ENCODE results near the gene STK17B. TPM values are rescaled to one million over a fixed set of nuclear protein-coding genes. Genes with fewer than 3 reads are reported as not detected.

The STK17B gene
- total RNA-seq, 4 donors from 2014 or later = 6.9 to 24.2 (median 9.4) TPM

DNA sequence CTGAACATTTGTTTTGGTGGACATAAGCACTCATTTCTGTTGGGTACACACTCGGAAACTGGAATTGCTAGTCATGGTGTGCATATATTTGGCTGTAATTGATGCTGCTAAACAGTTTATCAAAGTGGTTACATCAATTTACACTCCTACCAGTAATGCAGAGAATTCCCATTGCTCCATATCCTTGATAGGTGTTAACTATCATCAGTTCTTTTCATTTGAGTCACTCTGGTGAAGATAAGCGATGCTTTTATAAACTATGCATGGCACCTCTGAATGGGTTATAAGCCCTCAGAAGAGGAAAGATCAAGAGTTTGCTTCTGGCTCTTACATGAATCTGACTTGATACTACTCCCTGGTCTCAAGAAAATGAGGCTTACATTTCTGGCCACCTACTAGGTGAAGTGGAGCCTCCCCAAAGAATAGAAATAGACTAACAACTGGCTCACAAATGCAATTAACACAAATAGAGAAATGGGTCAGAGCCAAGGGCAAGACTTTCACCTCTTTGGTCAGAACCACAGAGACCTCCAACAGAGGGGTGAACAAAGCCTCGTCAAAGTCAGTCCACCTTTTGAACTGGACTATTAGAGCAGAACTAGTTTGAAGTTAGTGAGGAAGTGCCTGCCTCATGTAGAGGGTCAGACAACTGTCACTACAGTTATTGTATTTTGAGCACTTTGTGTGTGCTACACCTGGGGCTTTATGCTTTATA lies 15.0 kb upstream of the STK17B start:
- H3K36me3 ChIP-seq = no peaks in the 10 kb centered on the region
- H3K4me1 ChIP-seq = no peaks in the 10 kb centered on the region
- no peaks in the 10 kb centered on the region for H3K9me3 ChIP-seq
- TF ChIP-seq, protein P1, sequence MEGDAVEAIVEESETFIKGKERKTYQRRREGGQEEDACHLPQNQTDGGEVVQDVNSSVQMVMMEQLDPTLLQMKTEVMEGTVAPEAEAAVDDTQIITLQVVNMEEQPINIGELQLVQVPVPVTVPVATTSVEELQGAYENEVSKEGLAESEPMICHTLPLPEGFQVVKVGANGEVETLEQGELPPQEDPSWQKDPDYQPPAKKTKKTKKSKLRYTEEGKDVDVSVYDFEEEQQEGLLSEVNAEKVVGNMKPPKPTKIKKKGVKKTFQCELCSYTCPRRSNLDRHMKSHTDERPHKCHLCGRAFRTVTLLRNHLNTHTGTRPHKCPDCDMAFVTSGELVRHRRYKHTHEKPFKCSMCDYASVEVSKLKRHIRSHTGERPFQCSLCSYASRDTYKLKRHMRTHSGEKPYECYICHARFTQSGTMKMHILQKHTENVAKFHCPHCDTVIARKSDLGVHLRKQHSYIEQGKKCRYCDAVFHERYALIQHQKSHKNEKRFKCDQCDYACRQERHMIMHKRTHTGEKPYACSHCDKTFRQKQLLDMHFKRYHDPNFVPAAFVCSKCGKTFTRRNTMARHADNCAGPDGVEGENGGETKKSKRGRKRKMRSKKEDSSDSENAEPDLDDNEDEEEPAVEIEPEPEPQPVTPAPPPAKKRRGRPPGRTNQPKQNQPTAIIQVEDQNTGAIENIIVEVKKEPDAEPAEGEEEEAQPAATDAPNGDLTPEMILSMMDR (IDR thresholded peaks at IDR 0.05) = no peak
- TF ChIP-seq POLR2A (IDR thresholded peaks at IDR 0.05; ENCODE audit: low read depth) (no peak), EP300 (IDR thresholded peaks at IDR 0.05) (no peak), POLR2AphosphoS5 (IDR thresholded peaks at IDR 0.05) (no peak)
- no peak overlapping the region for H3K4me3 ChIP-seq
- intact Hi-C loops (cut with DNase I) = no loop called here
- H3K27ac ChIP-seq (replicated peaks in 1 of 4) = no peak overlapping the region
- H3K27me3 ChIP-seq = no peaks in the 10 kb centered on the region
- WGBS = 88% methylated on average over 3 of the region's 3 CpGs
- DNase-seq (ENCODE audit: extremely low spot score) = no peak

DNA sequence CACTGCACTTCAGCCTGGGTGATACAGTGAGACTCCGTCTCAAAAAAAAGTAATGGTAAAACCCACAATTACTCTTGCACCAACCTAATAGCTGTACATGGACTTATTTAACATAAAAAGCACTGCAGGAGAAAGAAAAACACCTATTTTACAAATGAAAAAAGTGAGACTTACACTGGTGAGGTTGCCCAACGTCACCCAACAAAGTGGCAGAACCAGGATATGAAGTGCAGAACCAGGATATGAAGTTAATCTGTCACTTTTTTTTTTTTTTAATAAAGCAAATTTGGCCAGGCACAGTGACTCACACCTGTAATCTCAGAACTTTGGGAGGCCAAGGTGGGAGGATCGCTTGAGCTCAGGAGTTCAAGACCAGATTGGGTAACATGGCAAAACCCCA lies 13.5 kb upstream of the STK17B start:
- no peaks in the 10 kb centered on the region for H3K4me1 ChIP-seq
- no peaks in the 10 kb centered on the region for H3K27me3 ChIP-seq
- H3K9me3 ChIP-seq = no peaks in the 10 kb centered on the region
- TF ChIP-seq, protein P1 (IDR thresholded peaks at IDR 0.05) = no peak
- TF ChIP-seq EP300 (IDR thresholded peaks at IDR 0.05) (no peak), POLR2AphosphoS5 (IDR thresholded peaks at IDR 0.05) (no peak), POLR2A (IDR thresholded peaks at IDR 0.05; ENCODE audit: low read depth) (no peak)
- WGBS = 85% methylated on average over 3 of the region's 3 CpGs
- intact Hi-C loops (cut with DNase I) = no loop called here
- H3K36me3 ChIP-seq = no peaks in the 10 kb centered on the region
- no peak overlapping the region for H3K4me3 ChIP-seq
- DNase-seq (ENCODE audit: extremely low spot score) = no peak
- no peak overlapping the region for H3K27ac ChIP-seq (replicated peaks in 1 of 4)

DNA sequence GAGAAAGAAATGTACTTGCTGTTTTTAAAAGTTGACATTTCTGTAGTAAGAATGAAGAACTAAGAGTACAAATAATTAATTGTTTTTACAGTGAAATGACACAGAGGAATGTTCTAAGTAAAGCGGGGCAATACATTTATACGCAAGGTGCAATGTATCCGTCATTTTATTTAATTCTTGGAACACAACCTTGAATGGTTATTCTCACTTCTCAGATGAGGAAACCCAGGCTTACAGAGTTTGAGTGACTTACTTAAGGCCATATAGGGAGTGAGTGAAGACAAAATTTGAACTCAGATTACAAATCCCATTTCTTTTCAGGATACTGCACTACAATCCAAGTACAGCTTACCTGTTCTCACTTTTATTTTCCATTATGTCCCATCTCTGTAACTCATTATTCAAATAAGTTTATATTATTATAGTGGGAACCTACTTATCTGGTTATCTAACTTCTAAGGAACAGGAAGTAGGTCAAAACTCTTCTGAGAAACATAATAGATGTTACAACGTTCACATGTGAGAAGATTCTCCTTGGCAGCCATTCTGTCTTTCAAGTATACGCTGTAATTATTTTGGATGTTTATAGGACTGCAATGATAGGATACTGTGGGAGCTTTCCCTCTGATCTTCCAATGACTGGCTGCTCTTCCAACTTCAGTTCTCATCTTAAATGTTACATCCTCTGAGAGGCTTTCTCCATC lies 12.3 kb upstream of the STK17B start:
- DNase-seq (ENCODE audit: extremely low spot score) = no peak
- Histone ChIP-seq H3K27ac (replicated peaks in 1 of 4) (no peak overlapping the region), H3K27me3 (no peaks in the 10 kb centered on the region), H3K4me1 (no peaks in the 10 kb centered on the region), H3K4me3 (no peak overlapping the region), H3K9me3 (no peaks in the 10 kb centered on the region), H3K36me3 (no peaks in the 10 kb centered on the region)
- intact Hi-C loops (cut with DNase I) = no loop called here
- 74% methylated on average over 5 of the region's 5 CpGs for WGBS
- TF ChIP-seq POLR2AphosphoS5 (IDR thresholded peaks at IDR 0.05) = no peak
- TF ChIP-seq, protein P1 (IDR thresholded peaks at IDR 0.05) = no peak
- TF ChIP-seq POLR2A (IDR thresholded peaks at IDR 0.05; ENCODE audit: low read depth) = no peak
- no peak for TF ChIP-seq EP300 (IDR thresholded peaks at IDR 0.05)

DNA sequence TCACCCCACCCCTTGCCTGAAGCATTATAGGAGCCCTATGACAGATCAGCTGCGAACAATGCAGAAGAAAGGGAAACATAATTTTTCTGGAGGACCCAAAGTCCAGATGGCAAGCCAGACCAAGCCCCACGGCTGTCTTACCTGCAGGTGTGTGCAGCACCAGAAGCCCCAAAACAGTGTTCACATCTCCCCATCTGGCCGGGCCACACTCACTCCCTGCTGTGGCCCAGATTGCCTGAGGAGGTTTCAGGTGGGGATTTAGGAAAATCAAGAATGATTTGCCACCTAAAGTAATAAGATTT lies 11.7 kb upstream of the STK17B start:
- intact Hi-C loops (cut with DNase I) = no loop called here
- TF ChIP-seq EP300 (IDR thresholded peaks at IDR 0.05) (no peak), POLR2A (IDR thresholded peaks at IDR 0.05; ENCODE audit: low read depth) (no peak), POLR2AphosphoS5 (IDR thresholded peaks at IDR 0.05) (no peak)
- TF ChIP-seq, protein P1 (IDR thresholded peaks at IDR 0.05) = no peak
- Histone ChIP-seq H3K4me1 (no peaks in the 10 kb centered on the region), H3K4me3 (no peak overlapping the region), H3K9me3 (no peaks in the 10 kb centered on the region), H3K27me3 (no peaks in the 10 kb centered on the region), H3K36me3 (no peaks in the 10 kb centered on the region), H3K27ac (replicated peaks in 1 of 4) (no peak overlapping the region)
- DNase-seq (ENCODE audit: extremely low spot score) = no peak
- 96% methylated on average over 2 of the region's 3 CpGs for WGBS
